WTC11 (cell line): ENCODE measurements around the gene GLA. TPM values are rescaled to one million over a fixed set of nuclear protein-coding genes. Genes with fewer than 3 reads are reported as not detected.
A peak's percentile ranks its signal among the peaks of the same experiment; 100 is the strongest.

Experiments
- ATAC-seq: fragments of 200-7000 bp; cut with Tn5 transposase; 2 replicates; pipeline ENCODE4 v1.10.0; 2021; ENCODE audit warnings: mild to moderate bottlenecking, moderate library complexity
- CTCF ChIA-PET: fragments of 300-600 bp; sonication (Branson Sonifier 250); formaldehyde crosslinking; loops from one replicate; lab custom pipeline; 2021; ENCODE audit warnings: antibody characterized with exemption; lab: Charles Lee
- POLR2A ChIA-PET: fragments of 350-600 bp; sonication (Branson Sonifier 250); formaldehyde crosslinking; loops from one replicate; lab custom pipeline; 2021; ENCODE audit warnings: antibody characterized with exemption; lab: Charles Lee
- DNase-seq: peaks from one replicate; pipeline ENCODE4 v3.0.0; 2021; ENCODE audit warnings: low spot score
- H3K27ac Mint-ChIP-seq: 2 replicates; pipeline ENCODE4 v1.8.0; 2021; ENCODE audit warnings: mixed read lengths
- H3K27me3 Mint-ChIP-seq: 2 replicates; pipeline ENCODE4 v1.8.0; 2021; ENCODE audit warnings: low read depth, mild to moderate bottlenecking, moderate library complexity, mixed read lengths
- H3K36me3 Mint-ChIP-seq: 2 replicates; pipeline ENCODE4 v1.8.0; 2021; ENCODE audit warnings: mixed read lengths
- H3K4me1 Mint-ChIP-seq: 2 replicates; pipeline ENCODE4 v1.8.0; 2022; ENCODE audit warnings: mixed read lengths
- H3K4me3 Mint-ChIP-seq: 2 replicates; pipeline ENCODE4 v1.8.0; 2021; ENCODE audit warnings: mild to moderate bottlenecking, moderate library complexity, mixed read lengths
- H3K9me3 Mint-ChIP-seq: 2 replicates; pipeline ENCODE4 v1.8.0; 2021; ENCODE audit warnings: mixed read lengths
- EMX1 ChIP-seq: fragments of 250-450 bp; sonication (Bioruptor Pico); IDR thresholded peaks from 2 replicates; pipeline ENCODE4 v1.8.0; 2021; ENCODE audit warnings: mild to moderate bottlenecking
- ETV6 ChIP-seq: sonication (generic); formaldehyde crosslinking; IDR thresholded peaks from 2 replicates; pipeline ENCODE4 v1.8.1; 2022; ENCODE audit warnings: mild to moderate bottlenecking, missing genetic modification reagents
- FOXK1 ChIP-seq: sonication (generic); formaldehyde crosslinking; IDR thresholded peaks from 2 replicates; pipeline ENCODE4 v1.8.0; 2022; ENCODE audit warnings: mild to moderate bottlenecking, moderate library complexity, missing genetic modification reagents
- JAZF1 ChIP-seq: fragments of 250-450 bp; sonication (Bioruptor Pico); IDR thresholded peaks from 2 replicates; pipeline ENCODE4 v1.9.0; 2021; ENCODE audit warnings: moderate library complexity, mild to moderate bottlenecking, inconsistent platforms
- MXD4 ChIP-seq: fragments of 250-450 bp; sonication (Bioruptor Pico); IDR thresholded peaks from 2 replicates; pipeline ENCODE4 v1.8.0; 2021; ENCODE audit warnings: mild to moderate bottlenecking, moderate library complexity, borderline replicate concordance
- NR1H2 ChIP-seq: sonication (generic); formaldehyde crosslinking; IDR thresholded peaks from 2 replicates; pipeline ENCODE4 v1.9.0; 2021; ENCODE audit warnings: mild to moderate bottlenecking, moderate library complexity, missing genetic modification reagents
- RELA ChIP-seq: sonication (generic); formaldehyde crosslinking; IDR thresholded peaks from 2 replicates; pipeline ENCODE4 v1.8.1; 2022; ENCODE audit warnings: missing genetic modification reagents, mild to moderate bottlenecking, borderline replicate concordance
- SOX15 ChIP-seq: fragments of 250-450 bp; sonication (Bioruptor Pico); IDR thresholded peaks from 2 replicates; pipeline ENCODE4 v1.9.0; 2021; ENCODE audit warnings: mild to moderate bottlenecking
- ZNF121 ChIP-seq: sonication (generic); formaldehyde crosslinking; IDR thresholded peaks from 2 replicates; pipeline ENCODE4 v1.8.0; 2023; ENCODE audit warnings: missing genetic modification reagents
- ZNF219 ChIP-seq: sonication (generic); formaldehyde crosslinking; IDR thresholded peaks from 2 replicates; pipeline ENCODE4 v1.8.0; 2023; ENCODE audit warnings: missing genetic modification reagents, mild to moderate bottlenecking, borderline replicate concordance
- ZNF317 ChIP-seq: sonication (generic); formaldehyde crosslinking; IDR thresholded peaks from 2 replicates; pipeline ENCODE4 v1.8.1; 2023; ENCODE audit warnings: low read depth, mild to moderate bottlenecking, moderate library complexity, missing genetic modification reagents, borderline replicate concordance
- total RNA-seq: library from RNA; stranded (reverse); gene quantifications from 3 replicates; pipeline ENCODE4 v1.2.3, GENCODE V29; 2021
- TF ChIP-seq, protein P1 (sequence below): fragments of 250-450 bp; sonication (Bioruptor Pico); IDR thresholded peaks from 2 replicates; pipeline ENCODE4 v1.9.0; 2021; ENCODE audit warnings: moderate library complexity, mild to moderate bottlenecking, inconsistent platforms, borderline replicate concordance
- TF ChIP-seq, protein P2 (sequence below): fragments of 250-450 bp; sonication (Bioruptor Pico); IDR thresholded peaks from 2 replicates; pipeline ENCODE4 v1.9.0; 2021; ENCODE audit warnings: mild to moderate bottlenecking
- TF ChIP-seq, protein P3 (sequence below): sonication (generic); formaldehyde crosslinking; IDR thresholded peaks from 2 replicates; pipeline ENCODE4 v1.8.1; 2022; ENCODE audit warnings: low read depth, mild to moderate bottlenecking, moderate library complexity, missing genetic modification reagents, borderline replicate concordance
- TF ChIP-seq, protein P4 (sequence below): sonication (generic); formaldehyde crosslinking; IDR thresholded peaks from 2 replicates; pipeline ENCODE4 v1.8.0; 2022; ENCODE audit warnings: mild to moderate bottlenecking, missing genetic modification reagents
- TF ChIP-seq, protein P5 (sequence below): sonication (generic); formaldehyde crosslinking; IDR thresholded peaks from 2 replicates; pipeline ENCODE4 v1.8.1; 2023; ENCODE audit warnings: mild to moderate bottlenecking, missing genetic modification reagents, moderate library complexity
- TF ChIP-seq, protein P6 (sequence below): sonication (generic); formaldehyde crosslinking; IDR thresholded peaks from 2 replicates; pipeline ENCODE4 v1.8.0; 2023; ENCODE audit warnings: missing genetic modification reagents, mild to moderate bottlenecking, borderline replicate concordance

Gene GLA
- total RNA-seq, 1 experiment from 2014 or later, result 44.9 TPM

DNA sequence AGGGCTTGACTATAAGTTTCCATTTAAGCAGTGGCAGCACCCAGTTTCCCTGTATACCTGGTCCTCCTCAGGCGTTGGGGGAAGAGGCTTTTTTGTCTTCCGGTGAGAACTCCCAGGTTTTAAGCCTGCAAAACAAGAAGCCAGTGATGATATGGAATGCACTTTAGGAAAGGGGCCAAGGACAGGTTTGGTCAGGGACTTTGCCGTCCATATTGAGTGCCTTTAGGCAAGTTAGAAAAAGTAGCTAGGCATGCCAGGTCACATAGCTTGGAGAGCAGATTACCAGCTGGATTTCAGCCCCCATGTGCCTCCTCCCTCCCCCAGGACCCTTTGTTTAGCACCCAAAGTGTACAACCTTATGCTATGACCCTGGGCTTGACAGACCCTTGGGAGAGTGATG, 45.6 kb downstream of the GLA start (continued):
- no peak for TF ChIP-seq ZNF317 (CRISPR knock-in tag)
- TF ChIP-seq, protein P1, sequence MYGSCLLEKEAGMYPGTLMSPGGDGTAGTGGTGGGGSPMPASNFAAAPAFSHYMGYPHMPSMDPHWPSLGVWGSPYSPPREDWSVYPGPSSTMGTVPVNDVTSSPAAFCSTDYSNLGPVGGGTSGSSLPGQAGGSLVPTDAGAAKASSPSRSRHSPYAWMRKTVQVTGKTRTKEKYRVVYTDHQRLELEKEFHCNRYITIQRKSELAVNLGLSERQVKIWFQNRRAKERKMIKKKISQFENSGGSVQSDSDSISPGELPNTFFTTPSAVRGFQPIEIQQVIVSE (CRISPR knock-in tag), result no peak
- TF ChIP-seq NR1H2 (CRISPR knock-in tag), result no peak
- TF ChIP-seq, protein P2, sequence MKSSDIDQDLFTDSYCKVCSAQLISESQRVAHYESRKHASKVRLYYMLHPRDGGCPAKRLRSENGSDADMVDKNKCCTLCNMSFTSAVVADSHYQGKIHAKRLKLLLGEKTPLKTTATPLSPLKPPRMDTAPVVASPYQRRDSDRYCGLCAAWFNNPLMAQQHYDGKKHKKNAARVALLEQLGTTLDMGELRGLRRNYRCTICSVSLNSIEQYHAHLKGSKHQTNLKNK, result no peak
- TF ChIP-seq SOX15 (CRISPR knock-in tag), result no peak

DNA sequence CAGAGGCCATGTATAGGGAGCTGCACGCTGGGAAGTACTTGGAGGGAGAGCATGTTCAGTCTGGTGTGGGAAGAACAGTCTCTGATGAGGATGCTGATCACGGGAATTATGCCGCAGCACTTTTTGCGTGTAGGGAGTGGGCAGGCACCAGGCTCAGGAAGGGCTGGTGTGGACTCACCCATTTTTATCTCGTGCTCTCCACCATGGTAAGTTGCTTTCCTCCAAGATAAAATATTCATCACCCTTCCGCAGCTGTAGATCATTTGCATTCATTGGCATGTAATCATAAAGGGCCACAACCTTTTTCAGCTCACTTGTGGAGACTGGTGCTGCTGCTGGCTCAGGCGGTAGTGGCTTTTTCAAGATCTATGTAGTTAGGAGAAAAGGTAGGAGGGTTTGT, 47.3 kb downstream of the GLA start:
- CTCF ChIA-PET, result no interaction called here
- Mint-ChIP-seq H3K4me1 (no peaks in the 10 kb centered on the region), H3K36me3 (no peaks in the 10 kb centered on the region), H3K27me3 (no peaks in the 10 kb centered on the region), H3K4me3 (no peak overlapping the region), H3K27ac (no peak overlapping the region), H3K9me3 (no peaks in the 10 kb centered on the region)
- POLR2A ChIA-PET, result interaction anchor here (1.0 kb wide), 1 partner anchor 9 kb away, joined by 3 read pairs; no protein-coding TSS in a partner anchor
- no peak for TF ChIP-seq ZNF121 (CRISPR knock-in tag)
- TF ChIP-seq MXD4, result no peak
- DNase-seq (no peak), ATAC-seq (no peak)

DNA sequence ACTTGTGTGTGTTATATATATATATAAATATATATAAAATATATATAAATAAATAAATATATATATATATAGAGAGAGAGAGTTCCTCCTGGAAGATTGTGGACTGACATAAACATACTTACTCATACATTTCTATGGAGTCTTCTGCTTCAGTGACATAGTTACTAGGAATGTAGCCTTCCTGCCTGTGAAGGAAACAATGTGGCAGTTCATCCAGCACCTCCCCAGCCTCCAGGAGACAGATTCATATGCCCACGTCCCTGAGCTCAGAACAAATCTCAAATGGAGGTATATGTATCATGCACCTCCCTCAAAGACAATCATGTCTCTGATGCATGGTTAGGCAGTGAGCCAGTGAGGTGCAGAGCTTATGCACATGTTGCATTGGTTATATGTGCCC, 47.8 kb downstream of the GLA start:
- ChIA-PET POLR2A (interaction anchor here (1.0 kb wide), 1 partner anchor 9 kb away, joined by 3 read pairs; no protein-coding TSS in a partner anchor), CTCF (no interaction called here)
- Mint-ChIP-seq H3K27ac (no peak overlapping the region), H3K36me3 (no peaks in the 10 kb centered on the region), H3K27me3 (no peaks in the 10 kb centered on the region), H3K9me3 (no peaks in the 10 kb centered on the region), H3K4me3 (no peak overlapping the region), H3K4me1 (no peaks in the 10 kb centered on the region)
- DNase-seq, result no peak
- ATAC-seq, result no peak
- TF ChIP-seq NR1H2 (CRISPR knock-in tag), result no peak
- TF ChIP-seq, protein P3, sequence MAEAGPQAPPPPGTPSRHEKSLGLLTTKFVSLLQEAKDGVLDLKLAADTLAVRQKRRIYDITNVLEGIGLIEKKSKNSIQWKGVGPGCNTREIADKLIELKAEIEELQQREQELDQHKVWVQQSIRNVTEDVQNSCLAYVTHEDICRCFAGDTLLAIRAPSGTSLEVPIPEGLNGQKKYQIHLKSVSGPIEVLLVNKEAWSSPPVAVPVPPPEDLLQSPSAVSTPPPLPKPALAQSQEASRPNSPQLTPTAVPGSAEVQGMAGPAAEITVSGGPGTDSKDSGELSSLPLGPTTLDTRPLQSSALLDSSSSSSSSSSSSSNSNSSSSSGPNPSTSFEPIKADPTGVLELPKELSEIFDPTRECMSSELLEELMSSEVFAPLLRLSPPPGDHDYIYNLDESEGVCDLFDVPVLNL (CRISPR knock-in tag), result no peak
- TF ChIP-seq, all 79 proteins: peak for 0

DNA sequence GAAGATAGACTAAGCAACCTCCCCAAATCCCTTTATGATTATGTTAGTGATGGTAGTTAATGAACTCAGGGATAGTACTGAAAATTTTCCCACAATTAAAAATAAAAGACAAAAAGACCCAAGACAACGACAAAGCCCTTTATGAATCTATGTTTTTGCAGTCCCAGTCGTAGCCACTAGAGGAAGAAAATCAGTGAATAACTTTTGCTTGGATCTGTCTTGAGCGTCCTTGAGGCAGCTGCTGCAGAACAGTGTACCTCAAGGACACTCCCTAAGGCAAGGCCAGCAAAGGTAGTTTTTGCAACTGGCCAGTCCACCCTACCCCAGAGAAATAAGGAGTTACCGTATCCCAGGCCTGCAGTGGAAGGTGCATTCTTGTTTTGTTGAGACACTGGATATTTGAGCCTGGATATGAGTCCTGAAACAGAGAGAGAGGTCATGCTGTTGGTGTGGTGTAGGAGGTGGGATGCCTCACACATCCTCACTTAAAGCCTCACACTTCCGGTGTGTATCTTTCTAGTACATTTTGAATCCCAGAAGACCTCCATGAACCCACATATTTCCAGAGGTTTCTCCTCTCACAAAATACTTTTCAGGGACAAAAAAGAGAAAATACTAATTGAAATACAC, 50.4 kb downstream of the GLA start:
- POLR2A ChIA-PET, result interaction anchor here (0.6 kb wide), 1 partner anchor 39 kb away, joined by 5 read pairs; no protein-coding TSS in a partner anchor
- DNase-seq (no peak), ATAC-seq (peak; percentile 78)
- TF ChIP-seq FOXK1 (CRISPR knock-in tag), result no peak
- TF ChIP-seq JAZF1 (CRISPR knock-in tag), result no peak
- TF ChIP-seq, protein P4, sequence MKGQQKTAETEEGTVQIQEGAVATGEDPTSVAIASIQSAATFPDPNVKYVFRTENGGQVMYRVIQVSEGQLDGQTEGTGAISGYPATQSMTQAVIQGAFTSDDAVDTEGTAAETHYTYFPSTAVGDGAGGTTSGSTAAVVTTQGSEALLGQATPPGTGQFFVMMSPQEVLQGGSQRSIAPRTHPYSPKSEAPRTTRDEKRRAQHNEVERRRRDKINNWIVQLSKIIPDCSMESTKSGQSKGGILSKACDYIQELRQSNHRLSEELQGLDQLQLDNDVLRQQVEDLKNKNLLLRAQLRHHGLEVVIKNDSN (CRISPR knock-in tag), result no peak
- TF ChIP-seq, protein P5, sequence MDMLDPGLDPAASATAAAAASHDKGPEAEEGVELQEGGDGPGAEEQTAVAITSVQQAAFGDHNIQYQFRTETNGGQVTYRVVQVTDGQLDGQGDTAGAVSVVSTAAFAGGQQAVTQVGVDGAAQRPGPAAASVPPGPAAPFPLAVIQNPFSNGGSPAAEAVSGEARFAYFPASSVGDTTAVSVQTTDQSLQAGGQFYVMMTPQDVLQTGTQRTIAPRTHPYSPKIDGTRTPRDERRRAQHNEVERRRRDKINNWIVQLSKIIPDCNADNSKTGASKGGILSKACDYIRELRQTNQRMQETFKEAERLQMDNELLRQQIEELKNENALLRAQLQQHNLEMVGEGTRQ (CRISPR knock-in tag), result no peak
- no peak for TF ChIP-seq EMX1 (CRISPR knock-in tag)
- no peak for TF ChIP-seq ETV6 (CRISPR knock-in tag)
- no peak for TF ChIP-seq SOX15 (CRISPR knock-in tag)
- no peak for TF ChIP-seq RELA (CRISPR knock-in tag)
- TF ChIP-seq, protein P6, sequence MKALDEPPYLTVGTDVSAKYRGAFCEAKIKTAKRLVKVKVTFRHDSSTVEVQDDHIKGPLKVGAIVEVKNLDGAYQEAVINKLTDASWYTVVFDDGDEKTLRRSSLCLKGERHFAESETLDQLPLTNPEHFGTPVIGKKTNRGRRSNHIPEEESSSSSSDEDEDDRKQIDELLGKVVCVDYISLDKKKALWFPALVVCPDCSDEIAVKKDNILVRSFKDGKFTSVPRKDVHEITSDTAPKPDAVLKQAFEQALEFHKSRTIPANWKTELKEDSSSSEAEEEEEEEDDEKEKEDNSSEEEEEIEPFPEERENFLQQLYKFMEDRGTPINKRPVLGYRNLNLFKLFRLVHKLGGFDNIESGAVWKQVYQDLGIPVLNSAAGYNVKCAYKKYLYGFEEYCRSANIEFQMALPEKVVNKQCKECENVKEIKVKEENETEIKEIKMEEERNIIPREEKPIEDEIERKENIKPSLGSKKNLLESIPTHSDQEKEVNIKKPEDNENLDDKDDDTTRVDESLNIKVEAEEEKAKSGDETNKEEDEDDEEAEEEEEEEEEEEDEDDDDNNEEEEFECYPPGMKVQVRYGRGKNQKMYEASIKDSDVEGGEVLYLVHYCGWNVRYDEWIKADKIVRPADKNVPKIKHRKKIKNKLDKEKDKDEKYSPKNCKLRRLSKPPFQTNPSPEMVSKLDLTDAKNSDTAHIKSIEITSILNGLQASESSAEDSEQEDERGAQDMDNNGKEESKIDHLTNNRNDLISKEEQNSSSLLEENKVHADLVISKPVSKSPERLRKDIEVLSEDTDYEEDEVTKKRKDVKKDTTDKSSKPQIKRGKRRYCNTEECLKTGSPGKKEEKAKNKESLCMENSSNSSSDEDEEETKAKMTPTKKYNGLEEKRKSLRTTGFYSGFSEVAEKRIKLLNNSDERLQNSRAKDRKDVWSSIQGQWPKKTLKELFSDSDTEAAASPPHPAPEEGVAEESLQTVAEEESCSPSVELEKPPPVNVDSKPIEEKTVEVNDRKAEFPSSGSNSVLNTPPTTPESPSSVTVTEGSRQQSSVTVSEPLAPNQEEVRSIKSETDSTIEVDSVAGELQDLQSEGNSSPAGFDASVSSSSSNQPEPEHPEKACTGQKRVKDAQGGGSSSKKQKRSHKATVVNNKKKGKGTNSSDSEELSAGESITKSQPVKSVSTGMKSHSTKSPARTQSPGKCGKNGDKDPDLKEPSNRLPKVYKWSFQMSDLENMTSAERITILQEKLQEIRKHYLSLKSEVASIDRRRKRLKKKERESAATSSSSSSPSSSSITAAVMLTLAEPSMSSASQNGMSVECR, result no peak
- no peak for TF ChIP-seq ZNF219 (CRISPR knock-in tag)
- no peaks in the 10 kb centered on the region for H3K9me3 Mint-ChIP-seq
- no peaks in the 10 kb centered on the region for H3K27me3 Mint-ChIP-seq
- H3K27ac Mint-ChIP-seq, result no peak overlapping the region
- CTCF ChIA-PET, result interaction anchor here (0.6 kb wide), 1 partner anchor 1910 kb away, joined by 3 read pairs; no protein-coding TSS in a partner anchor
- H3K36me3 Mint-ChIP-seq, result no peaks in the 10 kb centered on the region
- no peaks in the 10 kb centered on the region for H3K4me1 Mint-ChIP-seq
- no peak overlapping the region for H3K4me3 Mint-ChIP-seq
